ENCODE measurements around the gene ADRA2C. TPM values are rescaled to one million over a fixed set of nuclear protein-coding genes. Genes with fewer than 3 reads are reported as not detected.

Gene ADRA2C
- total RNA-seq, 4 donors from 2014 or later: 0.85 to 8.9 (median 4.4) TPM

- TF ChIP-seq CTCF (IDR thresholded peaks at IDR 0.05; ENCODE audit: low read depth): no peak
Measured at GRCh38 chr4:3807822-3808496, 41.8 kb downstream of the ADRA2C start.

GRCh38 chr4:3808597-3808996, 42.4 kb downstream of the ADRA2C start:
- TF ChIP-seq CTCF (IDR thresholded peaks at IDR 0.05; ENCODE audit: low read depth): no peak

GRCh38 chr4:3809028-3809427, 42.8 kb downstream of the ADRA2C start:
- TF ChIP-seq CTCF (IDR thresholded peaks at IDR 0.05; ENCODE audit: low read depth): no peak

GRCh38 chr4:3809451-3810110, 43.4 kb downstream of the ADRA2C start:
- no peak for TF ChIP-seq CTCF (IDR thresholded peaks at IDR 0.05; ENCODE audit: low read depth)

- no peak for TF ChIP-seq CTCF (IDR thresholded peaks at IDR 0.05; ENCODE audit: low read depth)
Measured at GRCh38 chr4:3810111-3810680, 44.0 kb downstream of the ADRA2C start.

- no peak for TF ChIP-seq CTCF (IDR thresholded peaks at IDR 0.05; ENCODE audit: low read depth)
Measured at GRCh38 chr4:3810796-3811485, 44.8 kb downstream of the ADRA2C start.

- TF ChIP-seq CTCF (IDR thresholded peaks at IDR 0.05; ENCODE audit: low read depth): no peak
Measured at GRCh38 chr4:3811621-3812020, 45.4 kb downstream of the ADRA2C start.

Measured in subcutaneous adipose tissue (tissue), 4 donors.